ENCODE data around the gene RASL10A.

Gene RASL10A

GRCh38 chr22:29299136-29299900, 16.2 kb downstream of the RASL10A start:
- Histone ChIP-seq H3K9me3 (replicated peaks; ENCODE audit: low read length) (no peaks in the 10 kb centered on the region), H3K4me3 (ENCODE audit: low read length) (no peak overlapping the region), H3K27me3 (ENCODE audit: control insufficient read depth, insufficient read depth, low read length) (no peaks in the 10 kb centered on the region), H3K9ac (ENCODE audit: low read depth, low read length) (no peak overlapping the region), H3K36me3 (ENCODE audit: insufficient read depth, low read length) (peaks cover 68% of the 10 kb centered on the region), H3K4me1 (ENCODE audit: control insufficient read depth, insufficient read depth, low read length) (no peaks in the 10 kb centered on the region), H3K4me2 (ENCODE audit: low read length) (no peak overlapping the region)

GRCh38 chr22:29298641-29299040, 16.9 kb downstream of the RASL10A start:
- Histone ChIP-seq H3K9me3 (replicated peaks; ENCODE audit: low read length) (no peaks in the 10 kb centered on the region), H3K4me3 (ENCODE audit: low read length) (no peak overlapping the region), H3K4me1 (ENCODE audit: control insufficient read depth, insufficient read depth, low read length) (no peaks in the 10 kb centered on the region), H3K36me3 (ENCODE audit: insufficient read depth, low read length) (peaks cover 74% of the 10 kb centered on the region), H3K4me2 (ENCODE audit: low read length) (no peak overlapping the region), H3K9ac (ENCODE audit: low read depth, low read length) (no peak overlapping the region), H3K27me3 (ENCODE audit: control insufficient read depth, insufficient read depth, low read length) (no peaks in the 10 kb centered on the region)

- Histone ChIP-seq H3K27me3 (ENCODE audit: control insufficient read depth, insufficient read depth, low read length) (no peaks in the 10 kb centered on the region), H3K4me1 (ENCODE audit: control insufficient read depth, insufficient read depth, low read length) (no peaks in the 10 kb centered on the region), H3K9ac (ENCODE audit: low read depth, low read length) (no peak overlapping the region), H3K9me3 (replicated peaks; ENCODE audit: low read length) (no peaks in the 10 kb centered on the region), H3K4me2 (ENCODE audit: low read length) (no peak overlapping the region), H3K4me3 (ENCODE audit: low read length) (no peak overlapping the region), H3K36me3 (ENCODE audit: insufficient read depth, low read length) (peaks cover 99% of the 10 kb centered on the region)
Observed at GRCh38 chr22:29292379-29292778, 23.1 kb downstream of the RASL10A start.

GRCh38 chr22:29291215-29291614, 24.3 kb downstream of the RASL10A start:
- Histone ChIP-seq H3K9ac (ENCODE audit: low read depth, low read length) (no peak overlapping the region), H3K9me3 (replicated peaks; ENCODE audit: low read length) (no peaks in the 10 kb centered on the region), H3K36me3 (ENCODE audit: insufficient read depth, low read length) (peaks cover 98% of the 10 kb centered on the region), H3K4me2 (ENCODE audit: low read length) (no peak overlapping the region), H3K4me1 (ENCODE audit: control insufficient read depth, insufficient read depth, low read length) (no peaks in the 10 kb centered on the region), H3K4me3 (ENCODE audit: low read length) (no peak overlapping the region), H3K27me3 (ENCODE audit: control insufficient read depth, insufficient read depth, low read length) (no peaks in the 10 kb centered on the region)

- Histone ChIP-seq H3K4me1 (ENCODE audit: control insufficient read depth, insufficient read depth, low read length) (no peaks in the 10 kb centered on the region), H3K9ac (ENCODE audit: low read depth, low read length) (no peak overlapping the region), H3K4me2 (ENCODE audit: low read length) (no peak overlapping the region), H3K36me3 (ENCODE audit: insufficient read depth, low read length) (peaks cover 96% of the 10 kb centered on the region), H3K4me3 (ENCODE audit: low read length) (no peak overlapping the region), H3K27me3 (ENCODE audit: control insufficient read depth, insufficient read depth, low read length) (no peaks in the 10 kb centered on the region), H3K9me3 (replicated peaks; ENCODE audit: low read length) (no peaks in the 10 kb centered on the region)
Observed at GRCh38 chr22:29290061-29290460, 25.4 kb downstream of the RASL10A start.

GRCh38 chr22:29288837-29289236, 26.7 kb downstream of the RASL10A start:
- H3K27me3 ChIP-seq (ENCODE audit: control insufficient read depth, insufficient read depth, low read length), result no peaks in the 10 kb centered on the region
- peaks cover 93% of the 10 kb centered on the region for H3K36me3 ChIP-seq (ENCODE audit: insufficient read depth, low read length)
- H3K4me3 ChIP-seq (ENCODE audit: low read length), result no peak overlapping the region
- no peak overlapping the region for H3K9ac ChIP-seq (ENCODE audit: low read depth, low read length)
- no peak overlapping the region for H3K4me2 ChIP-seq (ENCODE audit: low read length)
- H3K9me3 ChIP-seq (replicated peaks; ENCODE audit: low read length), result no peaks in the 10 kb centered on the region
- no peaks in the 10 kb centered on the region for H3K4me1 ChIP-seq (ENCODE audit: control insufficient read depth, insufficient read depth, low read length)

GRCh38 chr22:29284196-29284595, 31.3 kb downstream of the RASL10A start:
- peaks cover 79% of the 10 kb centered on the region for H3K36me3 ChIP-seq (ENCODE audit: insufficient read depth, low read length)
- no peaks in the 10 kb centered on the region for H3K4me1 ChIP-seq (ENCODE audit: control insufficient read depth, insufficient read depth, low read length)
- H3K4me3 ChIP-seq (ENCODE audit: low read length), result no peak overlapping the region
- no peak overlapping the region for H3K4me2 ChIP-seq (ENCODE audit: low read length)
- no peak overlapping the region for H3K9ac ChIP-seq (ENCODE audit: low read depth, low read length)
- H3K27me3 ChIP-seq (ENCODE audit: control insufficient read depth, insufficient read depth, low read length), result no peaks in the 10 kb centered on the region
- no peaks in the 10 kb centered on the region for H3K9me3 ChIP-seq (replicated peaks; ENCODE audit: low read length)

- Histone ChIP-seq H3K4me3 (ENCODE audit: low read length) (no peak overlapping the region), H3K36me3 (ENCODE audit: insufficient read depth, low read length) (peaks cover 86% of the 10 kb centered on the region), H3K9me3 (replicated peaks; ENCODE audit: low read length) (no peaks in the 10 kb centered on the region), H3K4me1 (ENCODE audit: control insufficient read depth, insufficient read depth, low read length) (no peaks in the 10 kb centered on the region), H3K27me3 (ENCODE audit: control insufficient read depth, insufficient read depth, low read length) (no peaks in the 10 kb centered on the region), H3K9ac (ENCODE audit: low read depth, low read length) (no peak overlapping the region), H3K4me2 (ENCODE audit: low read length) (no peak overlapping the region)
Observed at GRCh38 chr22:29277927-29278326, 37.6 kb downstream of the RASL10A start.

GRCh38 chr22:29275819-29276565, 39.5 kb downstream of the RASL10A start:
- peaks cover 84% of the 10 kb centered on the region for H3K36me3 ChIP-seq (ENCODE audit: insufficient read depth, low read length)
- H3K9ac ChIP-seq (ENCODE audit: low read depth, low read length), result no peak overlapping the region
- H3K4me2 ChIP-seq (ENCODE audit: low read length), result no peak overlapping the region
- no peak overlapping the region for H3K4me3 ChIP-seq (ENCODE audit: low read length)
- H3K4me1 ChIP-seq (ENCODE audit: control insufficient read depth, insufficient read depth, low read length), result peaks cover 12% of the 10 kb centered on the region
- H3K27me3 ChIP-seq (ENCODE audit: control insufficient read depth, insufficient read depth, low read length), result no peaks in the 10 kb centered on the region
- H3K9me3 ChIP-seq (replicated peaks; ENCODE audit: low read length), result no peaks in the 10 kb centered on the region

GRCh38 chr22:29275167-29275566, 40.3 kb downstream of the RASL10A start:
- H3K4me1 ChIP-seq (ENCODE audit: control insufficient read depth, insufficient read depth, low read length), result peaks cover 20% of the 10 kb centered on the region
- H3K4me2 ChIP-seq (ENCODE audit: low read length), result no peak overlapping the region
- H3K9me3 ChIP-seq (replicated peaks; ENCODE audit: low read length), result no peaks in the 10 kb centered on the region
- H3K36me3 ChIP-seq (ENCODE audit: insufficient read depth, low read length), result peaks cover 85% of the 10 kb centered on the region
- H3K9ac ChIP-seq (ENCODE audit: low read depth, low read length), result no peak overlapping the region
- no peak overlapping the region for H3K4me3 ChIP-seq (ENCODE audit: low read length)
- H3K27me3 ChIP-seq (ENCODE audit: control insufficient read depth, insufficient read depth, low read length), result no peaks in the 10 kb centered on the region

- Histone ChIP-seq H3K4me3 (ENCODE audit: low read length) (no peak overlapping the region), H3K4me1 (ENCODE audit: control insufficient read depth, insufficient read depth, low read length) (peaks cover 26% of the 10 kb centered on the region), H3K4me2 (ENCODE audit: low read length) (no peak overlapping the region), H3K9ac (ENCODE audit: low read depth, low read length) (no peak overlapping the region), H3K27me3 (ENCODE audit: control insufficient read depth, insufficient read depth, low read length) (no peaks in the 10 kb centered on the region), H3K9me3 (replicated peaks; ENCODE audit: low read length) (no peaks in the 10 kb centered on the region), H3K36me3 (ENCODE audit: insufficient read depth, low read length) (peaks cover 73% of the 10 kb centered on the region)
Observed at GRCh38 chr22:29272624-29273023, 42.9 kb downstream of the RASL10A start.
